HFF-Myc (cell line): Measurements from ENCODE around the gene ACOXL.
"Not testable (repeated sequence)": the region's sequence is repeated elsewhere in the genome, so short reads cannot be mapped to it uniquely, and the experiment has no call there.

Experiments
- DNase-seq: peaks from one replicate; pipeline ENCODE4 v3.0.0-alpha.2; 2011; ENCODE audit warnings: low read depth; ENCODE audit errors: extremely low read depth
- H3K4me3 ChIP-seq: replicated peaks from 2 replicates; pipeline ENCODE4 v1.5.1; 2011; ENCODE audit warnings: low read depth, mild to moderate bottlenecking, control low read depth, low read length
- CTCF ChIP-seq: IDR thresholded peaks from 2 replicates; pipeline ENCODE4 v1.5.1; 2012; ENCODE audit warnings: mild to moderate bottlenecking, low read depth, low read length, control low read depth; ENCODE audit errors: missing control alignments

ACOXL gene

GRCh38 chr2:110732422-110733413 is at the start of gene ACOXL:
Gene ACOXL (plus strand): TSS chr2:110732573. CDS start chr2:110768390, 35,817 bp downstream.
- TF ChIP-seq CTCF = no peak
- no peak for DNase-seq
- no peak within 1 kb of the TSS for H3K4me3 ChIP-seq

GRCh38 chr2:110682872-110683271 is 49.5 kb upstream of the ACOXL start:
- no peak for TF ChIP-seq CTCF
- no peak for DNase-seq
- H3K4me3 ChIP-seq = no peak overlapping the region

- not testable (repeated sequence) for H3K4me3 ChIP-seq, DNase-seq
These were observed 44.4 kb upstream of the ACOXL start for GRCh38 chr2:110687775-110688484.

- no peak for TF ChIP-seq CTCF
- H3K4me3 ChIP-seq = no peak overlapping the region
- no peak for DNase-seq
These were observed 43.7 kb upstream of the ACOXL start for GRCh38 chr2:110688594-110689091.

GRCh38 chr2:110690083-110690965 is 42.0 kb upstream of the ACOXL start:
- no peak for TF ChIP-seq CTCF
- no peak for DNase-seq
- H3K4me3 ChIP-seq = no peak overlapping the region

- H3K4me3 ChIP-seq = no peak overlapping the region
- TF ChIP-seq CTCF = no peak
- DNase-seq = no peak
These were observed 40.6 kb upstream of the ACOXL start for GRCh38 chr2:110691612-110692258.

- not testable (repeated sequence) for H3K4me3 ChIP-seq, DNase-seq
These were observed 37.1 kb upstream of the ACOXL start for GRCh38 chr2:110695146-110695898.

- not testable (repeated sequence) for DNase-seq, H3K4me3 ChIP-seq
These were observed 34.1 kb upstream of the ACOXL start for GRCh38 chr2:110698253-110698652.
